Sigmoid colon (tissue), 4 donors: Measurements from ENCODE around the gene MST1.

Source experiments
- EP300 ChIP-seq, 4 donors: sonication (generic); formaldehyde crosslinking; IDR thresholded peaks; one replicate each; pipeline ENCODE4 v1.6.1; 2017; ENCODE audit warnings: antibody characterized with exemption in 4 of 4
- POLR2A ChIP-seq, 2 donors: fragments of 450-650 bp; IDR thresholded peaks; one replicate each; pipeline ENCODE4 v1.6.1; 2016; ENCODE audit warnings: antibody characterized with exemption in 2 of 2, mild to moderate bottlenecking in 2 of 2, moderate library complexity in 2 of 2
- POLR2AphosphoS5 ChIP-seq, 4 donors: sonication (generic); formaldehyde crosslinking; IDR thresholded peaks; one replicate each; pipeline ENCODE4 v1.6.1; 2017; ENCODE audit warnings: antibody characterized with exemption in 4 of 4
- TF ChIP-seq, protein P1 (sequence below), 4 experiments: fragments of 450-650 bp in 3 of 4; fragments of 200-600 bp in 1 of 4; IDR thresholded peaks; one replicate each; pipeline ENCODE4 v1.5.1; 2016 to 2019; ENCODE audit warnings: antibody characterized with exemption in 4 of 4, mild to moderate bottlenecking in 3 of 4, moderate library complexity in 2 of 4

DNA sequence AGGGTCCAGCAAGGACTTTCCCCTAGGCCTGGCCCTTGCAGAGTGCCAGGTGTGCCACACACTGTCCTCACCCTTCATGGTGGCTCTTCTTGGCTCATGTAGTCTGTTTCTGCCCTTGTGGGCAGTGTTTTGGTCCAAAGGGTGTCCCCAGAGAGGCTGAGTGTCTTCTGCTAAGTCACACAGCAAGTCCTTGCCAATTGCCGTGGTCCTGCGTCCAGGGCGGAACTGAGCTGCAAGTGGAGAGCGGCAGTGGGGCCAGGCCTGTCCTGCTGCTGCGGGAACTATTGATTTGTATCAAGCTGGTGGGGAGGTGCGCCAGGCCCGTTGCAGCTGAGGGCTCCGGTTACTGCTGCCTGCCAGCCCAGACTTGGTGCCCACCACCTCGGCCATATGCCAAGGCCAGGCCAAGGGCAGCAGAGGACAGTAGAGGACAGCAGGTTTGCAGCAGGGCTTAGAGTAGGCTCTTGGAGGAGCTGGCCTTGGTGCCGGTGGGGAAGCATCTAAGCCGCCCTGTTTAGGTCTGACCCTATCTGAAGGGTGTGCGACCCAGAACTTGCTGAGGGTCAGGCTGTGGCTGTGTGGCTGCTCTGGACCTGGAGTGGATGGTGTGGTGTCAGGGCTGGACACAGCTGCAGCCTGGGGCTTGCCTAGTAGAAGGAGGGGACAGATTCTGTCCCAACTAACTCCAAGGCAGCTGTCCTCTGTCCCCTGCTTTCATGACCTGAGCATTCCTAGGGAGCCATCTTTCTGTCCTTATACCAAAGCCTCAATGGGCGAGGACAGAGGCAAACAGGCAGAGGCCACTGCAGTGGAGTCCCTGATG, 25.7 kb upstream of the MST1 start:
- TF ChIP-seq EP300 (IDR thresholded peaks at IDR 0.05) = no peak
- TF ChIP-seq POLR2AphosphoS5 (IDR thresholded peaks at IDR 0.05) = no peak
- TF ChIP-seq, protein P1, sequence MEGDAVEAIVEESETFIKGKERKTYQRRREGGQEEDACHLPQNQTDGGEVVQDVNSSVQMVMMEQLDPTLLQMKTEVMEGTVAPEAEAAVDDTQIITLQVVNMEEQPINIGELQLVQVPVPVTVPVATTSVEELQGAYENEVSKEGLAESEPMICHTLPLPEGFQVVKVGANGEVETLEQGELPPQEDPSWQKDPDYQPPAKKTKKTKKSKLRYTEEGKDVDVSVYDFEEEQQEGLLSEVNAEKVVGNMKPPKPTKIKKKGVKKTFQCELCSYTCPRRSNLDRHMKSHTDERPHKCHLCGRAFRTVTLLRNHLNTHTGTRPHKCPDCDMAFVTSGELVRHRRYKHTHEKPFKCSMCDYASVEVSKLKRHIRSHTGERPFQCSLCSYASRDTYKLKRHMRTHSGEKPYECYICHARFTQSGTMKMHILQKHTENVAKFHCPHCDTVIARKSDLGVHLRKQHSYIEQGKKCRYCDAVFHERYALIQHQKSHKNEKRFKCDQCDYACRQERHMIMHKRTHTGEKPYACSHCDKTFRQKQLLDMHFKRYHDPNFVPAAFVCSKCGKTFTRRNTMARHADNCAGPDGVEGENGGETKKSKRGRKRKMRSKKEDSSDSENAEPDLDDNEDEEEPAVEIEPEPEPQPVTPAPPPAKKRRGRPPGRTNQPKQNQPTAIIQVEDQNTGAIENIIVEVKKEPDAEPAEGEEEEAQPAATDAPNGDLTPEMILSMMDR (IDR thresholded peaks at IDR 0.05) = no peak
- TF ChIP-seq POLR2A (IDR thresholded peaks at IDR 0.05) = no peak
